ENCODE results near the gene SLC25A23.

The SLC25A23 gene

DNA sequence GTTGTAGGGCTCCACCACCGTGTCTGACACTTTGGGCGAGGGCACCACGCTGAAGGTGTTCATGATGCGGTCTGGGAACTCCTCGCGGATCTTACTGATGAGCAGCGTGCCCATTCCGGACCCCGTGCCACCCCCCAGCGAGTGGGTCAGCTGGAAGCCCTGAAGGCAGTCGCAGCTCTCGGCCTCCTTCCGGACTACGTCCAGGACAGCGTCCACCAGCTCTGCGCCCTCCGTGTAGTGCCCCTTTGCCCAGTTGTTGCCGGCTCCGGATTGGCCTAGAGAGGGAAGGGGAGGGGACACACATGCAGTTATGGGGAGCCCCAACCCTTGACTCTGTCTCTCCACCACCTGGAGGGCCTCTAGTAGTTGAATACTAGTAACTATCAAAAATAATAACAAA is 36.4 kb upstream of the SLC25A23 start:
- peaks cover 7% of the 10 kb centered on the region for H4K20me1 ChIP-seq
- no peak overlapping the region for H3K4me2 ChIP-seq
- TF ChIP-seq Cebpa-rat (IDR thresholded peaks at IDR 0.05), result no peak
- H3K9ac ChIP-seq, result no peak overlapping the region
- H3K36me3 ChIP-seq, result peaks cover 58% of the 10 kb centered on the region
- peaks cover 10% of the 10 kb centered on the region for H3K9me3 ChIP-seq
- H3K4me3 ChIP-seq, result no peak overlapping the region
- H3K4me1 ChIP-seq, result peaks cover 26% of the 10 kb centered on the region
- no peaks in the 10 kb centered on the region for H3K27me3 ChIP-seq
- H3K27ac ChIP-seq, result no peak overlapping the region

DNA sequence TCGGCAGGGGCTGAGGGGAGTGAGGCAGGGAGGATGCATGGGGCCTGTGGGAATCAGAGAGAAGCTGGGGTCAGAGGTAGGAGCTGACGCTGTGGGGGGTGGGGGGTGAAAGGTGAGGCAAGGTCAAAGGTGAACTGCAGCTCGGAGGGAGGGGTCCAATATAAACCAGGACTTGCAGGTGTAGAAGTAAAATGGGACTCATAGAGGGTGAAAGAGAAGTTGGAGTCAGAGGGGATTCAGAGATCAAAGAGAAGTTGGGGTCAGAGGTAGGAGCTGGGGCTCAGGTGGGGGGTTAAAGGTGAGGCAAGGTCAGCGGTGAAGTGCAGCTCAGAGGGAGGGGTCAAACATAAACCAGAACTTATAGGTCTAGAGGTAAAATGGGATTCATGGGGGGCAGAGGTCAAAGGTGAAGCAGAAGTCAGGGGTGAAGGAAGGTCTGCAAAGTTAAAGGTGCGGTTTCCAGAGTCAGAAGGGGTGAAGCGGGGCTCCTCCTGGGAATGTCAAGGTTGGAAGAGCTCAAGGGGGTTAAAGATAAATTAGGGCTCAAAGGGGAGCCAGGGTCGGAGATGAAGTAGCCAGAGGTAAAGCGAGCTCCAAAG is 34.9 kb upstream of the SLC25A23 start:
- Histone ChIP-seq H3K9ac (no peak overlapping the region), H3K9me3 (peaks cover 10% of the 10 kb centered on the region), H3K4me2 (no peak overlapping the region), H3K36me3 (peaks cover 49% of the 10 kb centered on the region), H3K4me3 (no peak overlapping the region), H3K27me3 (no peaks in the 10 kb centered on the region), H4K20me1 (peaks cover 3% of the 10 kb centered on the region; the same call in 1 of the 2 replicates), H3K27ac (no peak overlapping the region), H3K4me1 (peaks cover 14% of the 10 kb centered on the region)
- no peak for TF ChIP-seq Cebpa-rat (IDR thresholded peaks at IDR 0.05)

DNA sequence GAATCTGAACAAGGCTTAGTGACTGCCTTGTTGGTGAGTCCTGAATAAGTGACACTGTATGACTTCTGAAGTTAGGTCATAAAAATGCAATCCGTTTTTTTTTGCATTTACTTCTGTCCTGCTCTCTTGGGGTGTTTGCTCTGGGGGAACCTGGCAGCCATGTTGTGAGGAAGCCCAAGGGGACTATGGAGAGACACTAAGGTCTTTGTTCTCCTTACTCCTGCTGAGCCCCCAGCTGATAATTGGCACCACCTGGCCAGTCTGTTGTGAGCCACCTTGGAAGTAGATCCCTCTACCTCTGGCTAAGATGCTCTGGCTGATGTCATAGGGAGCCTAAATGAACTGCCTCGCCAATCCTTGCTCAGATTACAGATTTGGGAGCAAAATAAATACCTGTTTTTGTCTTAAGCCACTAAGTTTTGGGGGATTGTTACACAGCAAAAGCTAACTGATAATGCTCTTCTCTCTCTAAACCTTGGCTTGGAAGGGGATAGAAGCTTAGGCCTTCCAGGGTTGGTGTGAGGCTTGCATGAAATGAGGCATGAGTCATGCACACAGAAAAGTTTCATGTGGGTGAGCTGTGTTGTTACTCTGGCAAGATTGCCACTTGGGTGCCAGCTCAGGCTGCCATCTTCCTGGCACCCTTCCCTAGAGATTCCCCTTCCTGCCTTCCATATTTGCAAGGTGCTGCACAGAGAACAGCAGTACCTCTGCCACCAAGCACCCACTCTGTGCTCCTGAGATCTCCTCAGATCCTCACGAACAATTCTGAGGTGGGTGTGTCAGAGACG is 32.4 kb upstream of the SLC25A23 start:
- Histone ChIP-seq H3K4me3 (no peak overlapping the region), H3K4me2 (no peak overlapping the region), H3K27me3 (no peaks in the 10 kb centered on the region), H4K20me1 (no peaks in the 10 kb centered on the region), H3K4me1 (no peaks in the 10 kb centered on the region), H3K9ac (no peak overlapping the region), H3K27ac (no peak overlapping the region), H3K9me3 (peaks cover 10% of the 10 kb centered on the region), H3K36me3 (peaks cover 28% of the 10 kb centered on the region)
- no peak for TF ChIP-seq Cebpa-rat (IDR thresholded peaks at IDR 0.05)

DNA sequence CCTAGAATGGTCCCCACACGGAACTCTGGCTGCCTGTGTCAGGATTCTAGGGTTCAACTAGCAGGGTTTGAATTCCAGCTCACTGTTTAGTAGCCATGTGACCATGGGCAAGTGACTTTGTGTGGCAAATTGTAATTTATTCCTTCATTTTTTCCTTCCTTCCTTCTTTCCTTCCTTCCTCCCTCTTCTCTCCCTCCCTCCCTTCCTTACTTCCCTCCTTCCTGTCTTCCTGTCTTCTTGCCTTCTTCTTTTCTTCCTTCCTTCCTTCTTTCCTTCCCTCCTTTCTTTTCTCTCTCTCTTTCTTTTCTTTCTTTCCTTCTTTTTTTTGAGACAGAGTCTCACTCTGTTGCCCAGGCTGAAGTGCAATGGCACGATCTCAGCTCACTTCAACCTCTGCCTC is 30.5 kb upstream of the SLC25A23 start:
- Histone ChIP-seq H3K4me1 (no peaks in the 10 kb centered on the region), H3K36me3 (peaks cover 16% of the 10 kb centered on the region), H3K27me3 (no peaks in the 10 kb centered on the region), H3K4me2 (no peak overlapping the region), H3K27ac (no peak overlapping the region), H3K9ac (no peak overlapping the region), H3K9me3 (peaks cover 10% of the 10 kb centered on the region), H4K20me1 (no peaks in the 10 kb centered on the region), H3K4me3 (no peak overlapping the region)
- TF ChIP-seq Cebpa-rat (IDR thresholded peaks at IDR 0.05), result no peak

DNA sequence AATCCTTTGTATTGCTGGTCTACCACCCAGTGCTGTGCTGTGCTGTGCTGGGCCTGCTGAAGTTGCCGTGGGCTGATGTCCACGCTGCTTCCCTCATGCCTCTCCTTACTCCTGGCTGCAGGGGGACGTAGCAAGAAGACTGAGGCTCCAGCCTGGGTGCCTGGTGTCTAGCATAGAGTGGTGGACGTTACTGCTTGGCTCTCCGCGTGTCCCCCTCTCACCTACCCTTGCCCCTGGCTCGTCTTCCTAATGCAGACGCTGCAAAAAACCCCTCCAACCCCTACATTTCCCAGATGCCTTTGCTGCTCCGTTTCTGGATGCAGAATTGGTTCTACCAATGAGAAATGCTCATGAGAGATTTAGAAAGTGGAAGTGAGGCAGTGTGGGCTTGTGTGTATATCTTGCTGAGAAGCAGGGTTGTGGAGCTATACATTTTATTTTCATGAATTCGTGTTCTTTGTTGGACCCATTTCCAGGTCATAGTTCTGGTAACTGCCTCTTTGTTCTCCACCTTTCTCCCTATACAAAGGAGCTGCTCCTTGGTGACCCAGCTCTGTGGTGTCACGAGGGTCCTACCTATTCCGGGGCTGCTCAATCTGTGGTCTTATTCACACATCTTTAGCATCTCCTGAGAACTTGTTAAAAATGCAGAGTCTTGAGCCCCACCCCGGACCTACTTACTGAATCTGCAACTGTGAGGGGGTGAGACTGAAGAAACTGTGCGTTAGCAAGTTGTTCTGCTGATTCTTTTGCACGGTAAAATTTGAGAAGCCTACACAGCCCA is 29.9 kb upstream of the SLC25A23 start:
- H3K36me3 ChIP-seq, result peaks cover 10% of the 10 kb centered on the region
- no peak overlapping the region for H3K4me2 ChIP-seq
- H3K27me3 ChIP-seq, result no peaks in the 10 kb centered on the region
- H3K27ac ChIP-seq, result no peak overlapping the region
- H4K20me1 ChIP-seq, result no peaks in the 10 kb centered on the region
- peaks cover 10% of the 10 kb centered on the region for H3K9me3 ChIP-seq
- H3K9ac ChIP-seq, result no peak overlapping the region
- H3K4me3 ChIP-seq, result no peak overlapping the region
- no peaks in the 10 kb centered on the region for H3K4me1 ChIP-seq
- TF ChIP-seq Cebpa-rat (IDR thresholded peaks at IDR 0.05), result no peak

DNA sequence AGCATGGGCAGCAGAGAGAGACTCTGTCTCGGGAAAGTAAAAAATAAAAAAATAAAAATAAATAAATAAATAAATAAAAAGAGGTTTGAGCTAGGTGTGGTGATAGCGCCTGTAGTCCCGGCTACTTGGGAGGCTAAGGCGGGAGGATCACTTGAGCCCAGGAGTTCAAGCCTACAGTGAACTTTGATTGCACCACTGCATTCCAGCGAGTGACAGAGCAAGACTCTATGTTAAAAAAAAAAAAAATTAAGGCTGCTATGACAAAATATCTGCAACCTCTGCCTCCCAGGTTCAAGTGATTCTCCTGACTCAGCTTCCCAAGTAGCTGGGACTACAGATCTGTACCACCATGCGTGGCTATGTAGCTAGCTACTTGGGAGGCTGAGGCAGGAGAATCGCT is 25.2 kb upstream of the SLC25A23 start:
- H3K27me3 ChIP-seq, result no peaks in the 10 kb centered on the region
- no peaks in the 10 kb centered on the region for H3K9me3 ChIP-seq

DNA sequence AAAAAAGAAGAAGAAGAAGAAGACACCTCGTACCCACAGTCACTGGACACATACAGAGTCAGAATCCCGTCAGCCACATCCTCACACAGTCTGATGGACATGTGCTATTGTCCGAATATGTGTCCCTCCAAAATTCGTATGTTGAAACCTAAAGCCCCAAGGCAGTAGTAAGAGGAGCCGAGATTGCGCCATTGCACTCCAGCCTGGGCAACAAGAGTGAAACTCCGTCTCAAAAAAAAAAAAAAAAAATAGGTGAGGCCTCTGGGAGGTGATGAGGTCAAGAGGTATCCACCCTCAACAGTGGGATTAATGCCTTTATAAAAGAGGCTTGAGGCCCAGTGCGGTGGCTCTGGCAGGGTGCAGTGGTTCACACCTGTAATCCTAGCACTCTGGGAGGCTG is 24.6 kb upstream of the SLC25A23 start:
- Histone ChIP-seq H3K9ac (no peak overlapping the region), H3K4me2 (no peak overlapping the region), H3K4me1 (peaks cover 45% of the 10 kb centered on the region), H3K27me3 (no peaks in the 10 kb centered on the region), H4K20me1 (no peaks in the 10 kb centered on the region), H3K4me3 (no peak overlapping the region), H3K9me3 (peaks cover 1% of the 10 kb centered on the region; the same call in 1 of the 2 replicates), H3K27ac (no peak overlapping the region), H3K36me3 (peaks cover under 1% of the 10 kb centered on the region; the same call in 1 of the 2 replicates)
- TF ChIP-seq Cebpa-rat (IDR thresholded peaks at IDR 0.05), result no peak

More for the DNA sequence above, 25.2 kb upstream of the SLC25A23 start:
- Histone ChIP-seq H4K20me1 (no peaks in the 10 kb centered on the region), H3K4me1 (peaks cover 39% of the 10 kb centered on the region), H3K9ac (no peak overlapping the region), H3K36me3 (no peaks in the 10 kb centered on the region), H3K4me3 (no peak overlapping the region), H3K27ac (no peak overlapping the region), H3K4me2 (no peak overlapping the region)
- TF ChIP-seq Cebpa-rat (IDR thresholded peaks at IDR 0.05), result no peak

DNA sequence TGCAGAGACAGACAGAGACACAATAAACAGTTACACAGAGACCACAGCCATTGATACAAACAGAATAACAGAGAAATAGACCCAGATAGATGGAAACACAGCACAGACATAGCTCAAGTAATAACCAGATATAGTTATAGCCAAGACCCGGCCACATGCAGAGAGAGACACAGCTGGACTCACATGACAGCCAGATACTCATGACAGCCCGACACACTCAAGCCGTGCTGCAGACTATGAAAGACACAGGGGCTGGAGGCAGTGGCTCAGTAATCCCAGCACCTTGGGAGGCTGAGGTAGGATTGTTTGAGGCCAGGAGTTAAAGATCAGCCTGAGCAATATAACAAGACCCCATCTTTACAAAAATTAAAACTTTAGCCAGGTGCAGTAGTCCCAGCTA is 23.6 kb upstream of the SLC25A23 start:
- H3K4me2 ChIP-seq, result peak overlapping the region; percentile 98; the same call in 1 of the 2 replicates
- H3K4me1 ChIP-seq, result peaks cover 48% of the 10 kb centered on the region
- no peak overlapping the region for H3K4me3 ChIP-seq
- no peak overlapping the region for H3K9ac ChIP-seq
- H3K9me3 ChIP-seq, result peaks cover 8% of the 10 kb centered on the region; the same call in 1 of the 2 replicates
- no peaks in the 10 kb centered on the region for H3K27me3 ChIP-seq
- peaks cover 7% of the 10 kb centered on the region for H3K36me3 ChIP-seq
- peak overlapping the region; percentile 38 for H3K27ac ChIP-seq
- H4K20me1 ChIP-seq, result no peaks in the 10 kb centered on the region
- TF ChIP-seq Cebpa-rat (IDR thresholded peaks at IDR 0.05), result no peak

DNA sequence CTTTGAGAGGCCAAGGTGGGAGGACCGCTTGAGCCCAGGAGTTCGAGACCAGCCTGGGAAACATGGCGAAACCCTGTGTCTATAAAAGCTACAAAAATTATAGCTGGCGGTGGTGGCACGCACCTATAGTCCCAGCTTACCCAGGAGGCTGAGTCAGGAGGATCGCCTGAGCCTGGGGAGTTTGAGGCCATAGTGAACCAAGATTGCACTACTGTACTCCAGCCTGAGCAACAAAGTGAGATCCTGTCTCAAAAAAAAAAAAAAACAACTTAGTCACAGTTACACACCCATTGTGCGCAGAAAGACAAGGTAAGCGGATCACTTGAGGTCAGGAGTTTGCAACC is 22.7 kb upstream of the SLC25A23 start:
- H3K9ac ChIP-seq, result peak overlapping the region; percentile 85
- no peak for TF ChIP-seq Cebpa-rat (IDR thresholded peaks at IDR 0.05)
- H4K20me1 ChIP-seq, result no peaks in the 10 kb centered on the region
- peak overlapping the region; percentile 98 for H3K4me2 ChIP-seq
- peak overlapping the region; percentile 72; the same call in 1 of the 2 replicates for H3K4me3 ChIP-seq
- peak overlapping the region; percentile 95 for H3K27ac ChIP-seq
- H3K9me3 ChIP-seq, result peaks cover 8% of the 10 kb centered on the region; the same call in 1 of the 2 replicates
- peaks cover 7% of the 10 kb centered on the region for H3K36me3 ChIP-seq
- H3K4me1 ChIP-seq, result peaks cover 48% of the 10 kb centered on the region
- H3K27me3 ChIP-seq, result no peaks in the 10 kb centered on the region
